HG02763 (cell line): ENCODE data around the gene SRSF12.
"Not testable (repeated sequence)": the region's sequence is repeated elsewhere in the genome, so short reads cannot be mapped to it uniquely, and the experiment has no call there.

Experiments
- ATAC-seq: cut with Tn5 transposase; IDR thresholded peaks from one replicate; pipeline ENCODE4 v1.9.1; 2021; ENCODE audit warnings: mild to moderate bottlenecking, moderate library complexity; ENCODE audit not compliant: unreplicated experiment

Gene SRSF12

DNA sequence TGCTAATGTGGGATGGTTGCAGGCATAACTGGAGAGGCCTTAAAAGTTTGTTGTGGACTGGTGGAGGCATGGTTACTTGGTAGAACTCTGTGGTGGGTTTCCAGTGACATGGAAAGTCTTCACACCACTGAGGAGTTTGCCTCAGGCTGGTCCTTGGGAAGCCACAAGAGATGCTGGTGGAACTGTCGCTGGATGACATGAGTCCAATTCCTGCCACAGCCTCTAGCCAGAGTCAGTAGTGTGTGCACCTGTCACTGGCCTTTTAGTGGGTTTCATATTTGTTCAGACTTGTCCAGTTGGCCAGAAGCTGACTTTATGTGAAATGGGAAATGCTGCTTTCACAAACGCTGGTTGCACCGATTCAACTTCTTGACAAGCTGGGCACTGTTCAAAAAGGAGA is 13.7 kb upstream of the SRSF12 start:
- no peak for ATAC-seq

DNA sequence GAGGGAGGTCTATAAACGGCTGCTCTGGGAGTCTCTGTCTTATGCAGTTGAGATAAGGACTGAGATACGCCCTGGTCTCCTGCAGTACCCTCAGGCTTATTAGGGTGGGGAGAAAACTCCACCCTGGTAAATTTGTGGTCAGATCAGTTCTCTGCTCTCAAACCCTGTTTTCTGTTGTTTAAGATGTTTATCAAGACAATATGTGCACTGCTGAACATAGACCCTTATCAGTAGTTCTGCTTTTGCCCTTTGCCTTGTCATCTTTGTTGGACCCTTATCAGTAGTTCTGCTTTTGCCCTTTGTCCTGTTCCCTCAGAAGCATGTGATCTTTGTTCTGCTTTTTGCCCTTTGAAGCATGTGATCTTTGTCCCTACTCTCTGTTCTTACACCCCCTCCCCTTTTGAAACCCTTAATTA is 10.4 kb upstream of the SRSF12 start:
- not testable (repeated sequence) for ATAC-seq

GRCh38 chr6:89122625-89123024 is 4.8 kb upstream of the SRSF12 start:
- no peak for ATAC-seq

DNA sequence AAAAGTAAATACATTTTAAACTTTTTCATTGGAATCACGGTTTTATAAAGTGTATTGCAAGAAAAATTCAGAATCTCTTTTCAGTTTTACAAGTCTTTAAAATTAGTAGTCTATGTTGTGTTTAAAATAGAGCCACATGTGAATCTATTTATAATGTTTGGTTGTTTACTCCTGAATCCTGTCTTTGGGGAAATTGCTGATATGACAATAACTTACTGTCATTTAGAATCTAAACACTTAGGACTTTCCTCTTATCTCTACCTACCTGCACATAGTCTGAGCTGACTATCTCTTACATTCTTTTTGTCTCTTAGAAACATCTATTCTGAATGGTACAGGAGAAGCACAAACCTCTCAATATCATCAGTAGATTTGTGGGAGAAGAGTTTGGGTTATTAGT is 4.1 kb upstream of the SRSF12 start:
- ATAC-seq: no peak

GRCh38 chr6:89120371-89120770 is 2.5 kb upstream of the SRSF12 start:
- no peak for ATAC-seq

GRCh38 chr6:89118931-89119330 is 1.1 kb upstream of the SRSF12 start:
- ATAC-seq: no peak

DNA sequence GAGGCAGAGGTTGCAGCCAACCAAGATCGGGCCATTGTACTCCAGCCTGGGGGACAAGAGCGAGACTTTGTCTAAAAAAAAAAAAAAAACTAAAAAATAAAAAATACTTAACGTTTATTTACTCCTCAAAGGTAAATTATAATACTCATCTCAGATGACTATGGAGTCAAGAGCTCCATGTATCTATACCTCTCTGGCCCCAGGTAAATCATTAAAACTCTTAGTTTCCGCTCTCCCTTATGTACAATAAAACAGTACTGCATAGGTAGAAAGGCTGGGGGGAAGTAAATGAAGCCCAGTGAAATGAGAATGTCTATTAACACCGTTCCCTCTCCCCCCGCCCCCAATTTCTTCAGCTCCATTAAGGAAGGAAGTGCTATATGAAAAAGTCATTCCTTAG is 1.2 kb downstream of the SRSF12 start:
- no peak for ATAC-seq

GRCh38 chr6:89111933-89112332 is 5.9 kb downstream of the SRSF12 start:
- no peak for ATAC-seq

DNA sequence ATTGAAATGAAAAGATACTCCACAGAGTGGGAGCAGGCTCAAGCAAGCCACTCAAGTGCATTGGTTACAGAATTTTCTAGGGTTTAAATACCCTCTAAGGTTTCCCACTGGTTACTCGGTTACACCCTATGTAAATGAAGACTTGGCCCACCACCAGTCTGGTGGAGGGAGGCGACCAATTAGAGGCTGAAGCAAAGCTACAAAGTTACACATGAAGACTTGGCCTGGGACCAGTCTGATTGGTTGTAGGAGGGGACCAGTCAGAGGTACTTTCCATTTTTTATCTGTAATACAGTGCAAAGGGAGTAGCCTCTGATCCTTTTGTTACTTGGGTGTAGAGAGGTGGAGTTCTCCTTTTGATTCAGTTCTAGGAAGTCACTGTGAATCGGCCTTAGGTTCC is 7.6 kb downstream of the SRSF12 start:
- no peak for ATAC-seq

- no peak for ATAC-seq
These were observed 17.8 kb downstream of the SRSF12 start for GRCh38 chr6:89100114-89100513.

DNA sequence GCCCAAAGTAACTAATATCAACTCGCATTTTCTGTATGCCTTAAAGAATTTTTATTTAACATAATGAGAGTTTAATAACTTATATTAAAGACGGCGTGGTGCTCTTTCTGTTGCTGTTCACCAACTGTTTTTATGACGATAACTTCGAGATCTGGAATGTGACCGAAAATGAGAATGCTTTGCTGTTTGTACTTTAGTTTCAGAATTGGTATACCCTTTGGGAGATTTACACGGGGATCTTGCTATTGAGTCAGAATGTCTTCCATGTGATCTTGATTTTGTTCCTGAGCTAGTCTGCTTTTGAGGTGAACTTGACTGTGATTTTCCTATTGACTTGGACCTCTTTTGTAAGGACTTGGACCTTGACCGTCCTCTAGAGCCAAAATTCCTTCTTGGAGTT is 19.4 kb downstream of the SRSF12 start:
- no peak for ATAC-seq

GRCh38 chr6:89087881-89088280 is 30.0 kb downstream of the SRSF12 start:
- ATAC-seq: no peak

- no peak for ATAC-seq
These were observed 32.3 kb downstream of the SRSF12 start for GRCh38 chr6:89085409-89086205.

DNA sequence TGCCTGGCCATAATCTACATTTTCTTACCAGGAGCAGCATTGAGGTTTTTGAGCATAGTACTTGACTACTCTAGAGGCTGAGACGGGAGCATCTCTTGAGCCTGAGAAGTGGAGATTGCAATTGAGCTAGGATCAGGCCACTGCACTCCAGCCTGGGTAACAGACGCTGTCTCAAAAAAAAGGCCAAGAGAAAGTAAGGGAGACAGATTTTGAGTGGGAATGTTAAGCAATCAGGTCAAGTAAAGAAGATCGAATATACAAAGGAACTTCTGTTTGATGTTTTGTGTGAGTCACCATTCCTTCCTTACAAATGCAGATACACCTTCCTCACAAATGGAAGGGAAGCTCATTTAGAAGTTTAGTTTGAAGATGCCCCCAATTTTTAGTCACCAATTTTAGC is 32.9 kb downstream of the SRSF12 start:
- no peak for ATAC-seq

GRCh38 chr6:89084542-89084941 is 33.3 kb downstream of the SRSF12 start:
- no peak for ATAC-seq

DNA sequence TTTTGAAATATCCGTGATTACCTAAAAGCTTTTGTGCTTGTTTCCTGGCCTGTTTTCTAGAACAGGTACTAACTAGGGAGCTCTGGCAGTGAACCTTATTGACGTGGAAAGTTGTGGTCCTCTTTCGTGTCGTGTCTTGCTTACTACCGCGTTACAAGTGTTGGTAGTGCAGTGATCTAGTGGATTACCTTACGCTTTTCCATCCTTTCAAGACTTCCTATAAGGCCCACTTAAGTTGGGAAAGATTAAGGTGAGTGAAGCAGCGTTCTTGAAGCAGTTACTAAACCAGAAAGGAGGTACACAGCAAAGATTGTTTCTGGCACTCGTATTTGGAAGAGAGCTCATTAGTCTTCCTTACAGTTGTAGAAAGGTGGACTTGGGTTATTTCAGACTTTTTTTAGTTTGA is 35.4 kb downstream of the SRSF12 start:
- ATAC-seq: no peak

DNA sequence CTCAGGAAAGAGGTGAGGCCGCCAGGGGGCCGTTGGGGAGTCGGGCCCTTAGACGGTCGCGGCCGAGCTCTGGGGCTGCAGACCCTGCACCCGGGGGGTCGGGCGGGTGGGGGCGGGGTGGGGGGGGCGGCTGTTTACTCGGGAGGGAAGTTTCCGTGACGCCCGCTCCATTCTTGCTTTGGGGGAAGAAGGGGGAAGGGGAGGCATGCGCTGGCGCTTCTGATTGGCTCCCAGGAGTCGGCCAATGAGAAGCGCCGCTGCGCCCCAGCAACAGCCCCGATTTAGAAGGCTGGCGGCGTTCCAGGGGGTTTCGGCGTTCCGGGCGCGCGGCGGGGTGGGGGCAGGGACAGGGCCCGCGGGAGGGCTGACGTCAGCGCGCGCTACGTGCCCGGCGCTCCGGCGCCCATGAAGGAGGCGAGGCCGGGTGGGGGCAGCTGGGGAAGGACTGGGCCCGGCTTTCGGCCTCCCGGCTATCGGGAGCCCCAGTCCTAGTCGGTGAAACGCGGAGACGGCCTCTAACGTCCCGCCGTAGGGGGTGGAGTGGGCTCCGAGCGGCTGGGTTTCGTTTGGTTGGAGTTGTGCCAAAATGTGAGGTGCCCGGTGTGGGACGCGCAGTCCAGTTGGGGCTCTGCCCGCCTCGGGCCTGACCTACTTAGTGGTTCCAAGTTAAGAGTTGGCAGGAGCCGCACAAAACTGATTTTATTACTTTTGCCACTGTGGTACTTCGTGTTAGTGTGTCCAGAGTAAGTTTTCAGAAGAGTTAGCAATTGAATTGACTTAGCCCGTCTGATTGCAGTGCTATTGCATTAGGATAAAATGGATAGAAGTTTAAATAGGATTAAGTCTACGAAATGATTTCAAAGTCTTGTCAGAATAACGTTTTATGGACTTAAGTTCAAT is 36.2 kb downstream of the SRSF12 start:
- peak; percentile 57 for ATAC-seq

GRCh38 chr6:89081129-89081422 is 36.8 kb downstream of the SRSF12 start:
- ATAC-seq: no peak

- peak; percentile 78 for ATAC-seq
These were observed 37.4 kb downstream of the SRSF12 start, which contains the start of gene PNRC1 for GRCh38 chr6:89080281-89081128. PNRC1 (plus strand) TSS chr6:89080751; CDS start chr6:89080895, 144 bp downstream.

- no peak for ATAC-seq
These were observed 38.2 kb downstream of the SRSF12 start for GRCh38 chr6:89079511-89080234.

GRCh38 chr6:89073840-89074239 is 44.0 kb downstream of the SRSF12 start:
- ATAC-seq: no peak
